ENCODE data around the gene RABEP1. TPM values are rescaled to one million over a fixed set of nuclear protein-coding genes. Genes with fewer than 3 reads are reported as not detected.
"Not testable (repeated sequence)": the region's sequence is repeated elsewhere in the genome, so short reads cannot be mapped to it uniquely, and the experiment has no call there.

RABEP1 gene
- total RNA-seq, 2 experiments from 2014 or later, result 27.4 to 31.8 TPM

DNA sequence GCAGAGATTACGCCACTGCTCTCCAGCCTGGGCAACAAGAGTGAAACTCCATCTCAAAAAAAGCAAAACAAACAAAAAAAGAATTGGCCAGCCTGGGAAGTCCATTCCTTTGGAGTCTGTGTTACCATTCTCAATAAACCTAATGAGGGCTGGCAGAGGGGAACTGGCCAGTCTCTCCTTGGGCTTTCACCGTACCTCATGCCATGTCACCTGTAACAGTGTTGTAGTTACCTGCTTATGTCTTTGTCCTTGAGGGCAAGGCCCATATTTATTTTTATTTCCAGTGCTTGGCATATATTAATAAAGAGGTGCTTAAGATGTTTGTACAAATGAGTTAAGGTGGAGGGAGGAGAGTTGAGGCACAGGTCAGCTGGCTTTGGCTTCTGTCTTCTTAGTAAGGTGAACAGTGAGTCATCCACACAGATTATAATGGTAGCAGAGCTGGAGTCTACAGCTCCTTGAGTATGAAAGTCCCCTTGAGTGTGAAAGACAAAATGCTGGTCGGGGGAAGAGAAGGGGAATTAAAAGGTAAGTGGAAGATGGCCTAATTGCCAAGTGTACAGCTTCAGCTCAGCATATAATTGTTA lies 148.4 kb downstream of the RABEP1 start:
- CTCF ChIA-PET, result interaction anchor here (0.7 to 1.4 kb wide), 2 partner anchors 9 to 10 kb away, joined by 3 to 4 read pairs; no protein-coding TSS in a partner anchor
- Histone ChIP-seq H3K27me3 (ENCODE audit: control insufficient read depth in 1 of 2, insufficient read depth in 2 of 2, low read length in 2 of 2) (no peaks in the 10 kb centered on the region), H3K27ac (ENCODE audit: low read depth in 1 of 2, low read length in 2 of 2) (no peak overlapping the region), H3K9me3 (ENCODE audit: control insufficient read depth in 1 of 2, insufficient read depth in 1 of 2, low read length in 2 of 2) (no peaks in the 10 kb centered on the region), H3K4me1 (ENCODE audit: insufficient read depth, low read length) (peaks cover 5% of the 10 kb centered on the region), H3K4me3 (ENCODE audit: low read length) (no peak overlapping the region), H3K36me3 (ENCODE audit: insufficient read depth, low read length) (peaks cover 89% of the 10 kb centered on the region)
- Mint-ChIP-seq H3K4me1 (ENCODE audit: low read depth) (no peaks in the 10 kb centered on the region), H3K27ac (peak overlapping the region; percentile 45), H3K4me3 (no peak overlapping the region), H3K27me3 (no peaks in the 10 kb centered on the region), H3K9me3 (no peaks in the 10 kb centered on the region), H3K36me3 (ENCODE audit: low read depth) (peaks cover 88% of the 10 kb centered on the region)
- ATAC-seq (ENCODE audit: poor library complexity) (no peak), DNase-seq (no peak)
- intact Hi-C loops (cut with DNase I, micrococcal nuclease), result loop anchor here in 1 of 2 experiments (10.0 kb wide), 1 partner anchor 146 kb away; the partner anchor contains the start of gene RABEP1
- POLR2A ChIA-PET, result no interaction called here
- TF ChIP-seq, protein P1, sequence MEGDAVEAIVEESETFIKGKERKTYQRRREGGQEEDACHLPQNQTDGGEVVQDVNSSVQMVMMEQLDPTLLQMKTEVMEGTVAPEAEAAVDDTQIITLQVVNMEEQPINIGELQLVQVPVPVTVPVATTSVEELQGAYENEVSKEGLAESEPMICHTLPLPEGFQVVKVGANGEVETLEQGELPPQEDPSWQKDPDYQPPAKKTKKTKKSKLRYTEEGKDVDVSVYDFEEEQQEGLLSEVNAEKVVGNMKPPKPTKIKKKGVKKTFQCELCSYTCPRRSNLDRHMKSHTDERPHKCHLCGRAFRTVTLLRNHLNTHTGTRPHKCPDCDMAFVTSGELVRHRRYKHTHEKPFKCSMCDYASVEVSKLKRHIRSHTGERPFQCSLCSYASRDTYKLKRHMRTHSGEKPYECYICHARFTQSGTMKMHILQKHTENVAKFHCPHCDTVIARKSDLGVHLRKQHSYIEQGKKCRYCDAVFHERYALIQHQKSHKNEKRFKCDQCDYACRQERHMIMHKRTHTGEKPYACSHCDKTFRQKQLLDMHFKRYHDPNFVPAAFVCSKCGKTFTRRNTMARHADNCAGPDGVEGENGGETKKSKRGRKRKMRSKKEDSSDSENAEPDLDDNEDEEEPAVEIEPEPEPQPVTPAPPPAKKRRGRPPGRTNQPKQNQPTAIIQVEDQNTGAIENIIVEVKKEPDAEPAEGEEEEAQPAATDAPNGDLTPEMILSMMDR (IDR thresholded peaks at IDR 0.05), result no peak

DNA sequence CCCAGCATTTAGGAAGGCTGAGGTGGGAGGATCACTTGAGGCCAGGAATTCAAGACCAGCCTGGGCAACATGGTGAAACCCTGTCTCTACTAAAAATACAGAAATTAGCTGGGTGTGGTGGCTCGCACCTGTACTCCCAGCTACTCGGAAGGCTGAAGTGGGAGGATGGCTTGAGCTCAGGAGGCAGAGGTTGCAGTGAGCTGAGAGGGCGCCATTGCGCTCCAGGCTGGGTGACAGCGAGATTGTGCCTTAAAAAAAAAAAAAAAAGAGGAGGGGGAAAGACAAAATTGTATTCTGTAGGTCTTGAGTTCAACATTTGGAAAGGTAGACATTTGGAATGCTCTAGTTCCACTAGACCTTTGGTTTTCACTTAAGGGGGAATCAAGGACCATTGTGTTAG lies 149.2 kb downstream of the RABEP1 start:
- H3K4me3 ChIP-seq (ENCODE audit: low read length); DNase-seq; H3K4me1 Mint-ChIP-seq (ENCODE audit: low read depth); H3K4me1 ChIP-seq (ENCODE audit: insufficient read depth, low read length); H3K9me3 Mint-ChIP-seq; H3K27ac ChIP-seq (ENCODE audit: low read depth in 1 of 2, low read length in 2 of 2); H3K9me3 ChIP-seq (ENCODE audit: control insufficient read depth in 1 of 2, insufficient read depth in 1 of 2, low read length in 2 of 2); ATAC-seq (ENCODE audit: poor library complexity); POLR2A ChIA-PET; H3K27me3 ChIP-seq (ENCODE audit: control insufficient read depth in 1 of 2, insufficient read depth in 2 of 2, low read length in 2 of 2); H3K27me3 Mint-ChIP-seq; H3K4me3 Mint-ChIP-seq: not testable (repeated sequence)
- intact Hi-C loops (cut with DNase I, micrococcal nuclease), result loop anchor here in 1 of 2 experiments (10.0 kb wide), 1 partner anchor 146 kb away; the partner anchor contains the start of gene RABEP1
- Mint-ChIP-seq H3K36me3 (ENCODE audit: low read depth) (peaks cover 85% of the 10 kb centered on the region), H3K27ac (peak overlapping the region; percentile 45)
- peaks cover 87% of the 10 kb centered on the region for H3K36me3 ChIP-seq (ENCODE audit: insufficient read depth, low read length)
- CTCF ChIA-PET, result interaction anchor here (0.5 to 1.4 kb wide), 3 partner anchors 8 to 865 kb away, joined by 3 to 4 read pairs (median 4); no protein-coding TSS in a partner anchor

DNA sequence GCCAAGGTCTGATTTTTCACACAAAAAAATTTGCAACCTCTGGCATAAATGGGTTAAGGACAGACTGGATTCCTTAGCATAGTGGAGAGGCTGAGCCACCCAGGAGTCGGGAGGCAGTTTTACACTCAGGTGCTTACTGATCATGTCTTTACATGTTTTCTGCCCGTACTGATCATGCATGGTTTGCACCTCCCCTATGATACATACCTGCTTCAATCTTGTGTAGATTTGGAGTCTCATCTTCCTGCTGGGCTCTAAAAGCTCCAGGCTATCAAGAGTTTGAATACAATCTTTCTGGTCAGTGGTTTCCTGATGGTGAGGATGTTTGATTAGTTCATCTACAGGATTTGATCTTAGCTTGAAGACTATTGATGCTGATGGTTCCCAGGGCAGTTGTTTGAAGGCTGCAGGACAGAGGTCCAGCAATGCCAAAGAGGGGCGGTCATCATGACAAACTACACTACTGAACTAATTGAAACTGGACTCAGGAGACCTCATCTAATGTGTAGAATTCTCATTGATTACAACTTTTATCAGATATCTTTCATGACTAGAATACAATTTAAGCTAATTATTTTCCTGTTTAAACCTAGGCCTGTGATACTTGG lies 150.0 kb downstream of the RABEP1 start:
- intact Hi-C loops (cut with DNase I, micrococcal nuclease), result loop anchor here in 1 of 2 experiments (10.0 kb wide), 1 partner anchor 147 kb away; the partner anchor contains the start of gene RABEP1
- Histone ChIP-seq H3K9me3 (ENCODE audit: control insufficient read depth in 1 of 2, insufficient read depth in 1 of 2, low read length in 2 of 2) (no peaks in the 10 kb centered on the region), H3K4me1 (ENCODE audit: insufficient read depth, low read length) (peaks cover 11% of the 10 kb centered on the region), H3K27me3 (ENCODE audit: control insufficient read depth in 1 of 2, insufficient read depth in 2 of 2, low read length in 2 of 2) (no peaks in the 10 kb centered on the region), H3K36me3 (ENCODE audit: insufficient read depth, low read length) (peaks cover 84% of the 10 kb centered on the region), H3K27ac (ENCODE audit: low read depth in 1 of 2, low read length in 2 of 2) (no peak overlapping the region), H3K4me3 (ENCODE audit: low read length) (no peak overlapping the region)
- no peak for DNase-seq
- ChIA-PET POLR2A (interaction anchor here (2.1 kb wide), 1 partner anchor 12 kb away, joined by 9 read pairs; the partner anchor contains the start of genes NUP88 and RPAIN), CTCF (no interaction called here)
- peaks cover 10% of the 10 kb centered on the region for H3K4me1 Mint-ChIP-seq (ENCODE audit: low read depth)
- TF ChIP-seq, protein P1 (IDR thresholded peaks at IDR 0.05), result no peak
- no peaks in the 10 kb centered on the region for H3K27me3 Mint-ChIP-seq
- H3K4me3 Mint-ChIP-seq, result no peak overlapping the region
- peaks cover 92% of the 10 kb centered on the region for H3K36me3 Mint-ChIP-seq (ENCODE audit: low read depth)
- H3K9me3 Mint-ChIP-seq, result no peaks in the 10 kb centered on the region
- H3K27ac Mint-ChIP-seq, result peak overlapping the region; percentile 45
- ATAC-seq (ENCODE audit: poor library complexity), result no peak
